Keratinocyte (primary cell): Measurements from ENCODE around the gene RALGAPA2. TPM values are rescaled to one million over a fixed set of nuclear protein-coding genes. Genes with fewer than 3 reads are reported as not detected.

Experiments used
- DNase-seq: peaks from one replicate; pipeline ENCODE4 v3.0.0-alpha.2; 2011; ENCODE audit warnings: low read depth, missing footprints, low spot score
- FAIRE-seq: peaks from 2 replicates; lab custom pipeline; 2011; peaks lifted over from hg19 to GRCh38; lab: Jason Lieb, UNC
- H2AFZ ChIP-seq: 2 replicates; pipeline ENCODE4 v1.6.0; 2012; ENCODE audit warnings: low read length, control low read depth, inconsistent platforms; ENCODE audit not compliant: control insufficient read depth
- H3K27ac ChIP-seq: 2 replicates; pipeline ENCODE4 v1.5.1; 2011; ENCODE audit warnings: low read length; ENCODE audit not compliant: control insufficient read depth, insufficient read depth
- H3K27me3 ChIP-seq: 3 replicates; pipeline ENCODE4 v1.6.0; 2011; ENCODE audit warnings: low read length; ENCODE audit not compliant: control insufficient read depth, insufficient read depth; ENCODE audit errors: extremely low read depth
- H3K36me3 ChIP-seq, 2 experiments: 2 replicates in 1 of 2; 3 replicates in 1 of 2; pipeline ENCODE4 v1.5.1; 2011; ENCODE audit warnings: low read length in 2 of 2, mild to moderate bottlenecking in 1 of 2; ENCODE audit not compliant: control insufficient read depth in 2 of 2, insufficient read depth in 2 of 2; ENCODE audit errors: extremely low read depth in 1 of 2
- H3K4me1 ChIP-seq: 3 replicates; pipeline ENCODE4 v1.5.1; 2011; ENCODE audit warnings: low read length; ENCODE audit not compliant: control insufficient read depth, insufficient read depth; ENCODE audit errors: extremely low read depth
- H3K4me2 ChIP-seq: 3 replicates; pipeline ENCODE4 v1.6.0; 2011; ENCODE audit warnings: low read depth, low read length; ENCODE audit not compliant: control insufficient read depth, insufficient read depth; ENCODE audit errors: extremely low read depth
- H3K4me3 ChIP-seq, 3 experiments: fragments of 200-600 bp in 1 of 3; sonication (generic) in 1 of 3; 2 replicates in 2 of 3; 3 replicates in 1 of 3; pipeline ENCODE4 v1.5.1; 2011 to 2016; ENCODE audit warnings: low read length in 3 of 3, mild to moderate bottlenecking in 3 of 3, control low read depth in 2 of 3, inconsistent platforms in 1 of 3, low read depth in 1 of 3, mixed read lengths in 1 of 3, mixed run types in 1 of 3, moderate library complexity in 1 of 3; ENCODE audit not compliant: control insufficient read depth in 2 of 3, insufficient read depth in 2 of 3; ENCODE audit errors: extremely low read depth in 1 of 3
- H3K79me2 ChIP-seq: 2 replicates; pipeline ENCODE4 v1.6.0; 2012; ENCODE audit warnings: low read length; ENCODE audit not compliant: control insufficient read depth, insufficient read depth
- H3K9ac ChIP-seq: 3 replicates; pipeline ENCODE4 v1.6.0; 2011; ENCODE audit warnings: low read length; ENCODE audit not compliant: control insufficient read depth, insufficient read depth; ENCODE audit errors: extremely low read depth
- H3K9me1 ChIP-seq: 3 replicates; pipeline ENCODE4 v1.6.0; 2011; ENCODE audit warnings: low read length; ENCODE audit not compliant: control insufficient read depth, insufficient read depth; ENCODE audit errors: extremely low read depth
- H3K9me3 ChIP-seq: 2 replicates; pipeline ENCODE4 v1.5.1; 2012; ENCODE audit warnings: low read depth, low read length; ENCODE audit not compliant: control insufficient read depth
- H4K20me1 ChIP-seq: 3 replicates; pipeline ENCODE4 v1.6.0; 2011; ENCODE audit warnings: low read length; ENCODE audit not compliant: control insufficient read depth, insufficient read depth; ENCODE audit errors: extremely low read depth
- CTCF ChIP-seq, 3 experiments: IDR thresholded peaks in 1 of 3; conservative IDR thresholded peaks in 1 of 3; optimal IDR thresholded peaks in 1 of 3; 2 replicates in 2 of 3; 3 replicates in 1 of 3; pipeline versions ENCODE3 to v1.5.1; 2011; ENCODE audit warnings: low read length in 3 of 3, mild to moderate bottlenecking in 3 of 3, moderate library complexity in 2 of 3, control low read depth in 1 of 3, inconsistent platforms in 1 of 3; ENCODE audit not compliant: insufficient read depth in 2 of 3; ENCODE audit errors: extremely low read depth in 1 of 3
- EZH2 ChIP-seq: IDR thresholded peaks from one replicate; pipeline ENCODE4 v1.6.1; 2012; ENCODE audit warnings: inconsistent platforms, mild to moderate bottlenecking, low read length, moderate library complexity
- dilution Hi-C: fragments of 300-500 bp; cut with MboI; formaldehyde crosslinking; loops from one replicate; pipeline ENCODE4 v1.7.0; 2020; ENCODE audit warnings: low sequenced_read_pairs; ENCODE audit not compliant: extremely low pct_ligation_motif_present
- polyA plus RNA-seq, 5 experiments: library from polyadenylated mRNA; depleted of rRNA in 3 of 5; stranded (reverse) in 3 of 5; stranded (forward) in 1 of 5; unstranded in 1 of 5; fragments of >200 nt; gene quantifications; 1 replicate in 1 of 5; 2 replicates in 3 of 5; 3 replicates in 1 of 5; pipeline versions ENCODE4 v1.2.1 to v1.2.3, GENCODE V29; 2011 to 2012; ENCODE audit warnings: missing spikeins in 2 of 5, low read depth in 1 of 5, low replicate concordance in 1 of 5

Gene RALGAPA2
- polyA plus RNA-seq, 1 donor (not counting 4 experiments of a cell fraction or from before 2014, with no cell fraction given): 3.2 TPM

DNA sequence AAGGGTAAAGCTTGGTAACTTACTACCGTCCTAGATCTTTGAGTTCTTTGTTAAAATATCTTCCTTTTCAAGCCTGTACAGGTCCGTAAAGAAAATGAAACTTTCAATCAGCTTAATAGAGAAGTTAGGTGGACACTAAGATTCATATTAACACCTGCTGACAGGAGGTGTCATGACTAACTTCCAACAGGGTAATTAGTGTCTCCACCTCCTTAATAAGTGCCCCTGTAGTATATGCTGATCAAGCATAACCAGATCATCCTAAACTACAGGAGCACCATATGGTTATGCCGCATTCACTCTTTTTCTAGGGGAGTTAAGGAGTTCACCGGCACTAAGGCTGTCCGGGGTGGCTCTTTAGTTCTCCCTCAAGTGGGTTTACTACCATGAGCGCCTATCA lies 23.9 kb upstream of the RALGAPA2 start:
- H3K79me2 ChIP-seq: no peaks in the 10 kb centered on the region
- H3K36me3 ChIP-seq: no peaks in the 10 kb centered on the region
- H3K4me3 ChIP-seq: no peak overlapping the region
- H3K4me2 ChIP-seq: no peak overlapping the region
- TF ChIP-seq EZH2 (no peak), CTCF (optimal IDR thresholded peaks at IDR 0.05 in 1 of 3, IDR thresholded peaks at IDR 0.05 in 1 of 3, conservative IDR thresholded peaks at IDR 0.05 in 1 of 3; ENCODE audit: extremely low read depth in 1 of 3, insufficient read depth in 2 of 3, low read length in 3 of 3) (no peak)
- H4K20me1 ChIP-seq: no peaks in the 10 kb centered on the region
- no peaks in the 10 kb centered on the region for H3K4me1 ChIP-seq
- H3K9me3 ChIP-seq: no peaks in the 10 kb centered on the region
- H3K27ac ChIP-seq: no peak overlapping the region
- H3K9me1 ChIP-seq: no peaks in the 10 kb centered on the region
- dilution Hi-C loops: no loop called here
- FAIRE-seq (no peak), DNase-seq (no peak)
- no peak overlapping the region for H2AFZ ChIP-seq
- no peak overlapping the region for H3K9ac ChIP-seq
- H3K27me3 ChIP-seq: no peaks in the 10 kb centered on the region

- Histone ChIP-seq H3K4me1 (no peaks in the 10 kb centered on the region), H3K36me3 (no peaks in the 10 kb centered on the region), H3K79me2 (no peaks in the 10 kb centered on the region), H3K4me3 (no peak overlapping the region), H3K27me3 (no peaks in the 10 kb centered on the region), H3K9ac (no peak overlapping the region), H3K4me2 (no peak overlapping the region), H3K27ac (no peak overlapping the region), H3K9me1 (no peaks in the 10 kb centered on the region), H2AFZ (no peak overlapping the region), H4K20me1 (no peaks in the 10 kb centered on the region), H3K9me3 (no peaks in the 10 kb centered on the region)
- TF ChIP-seq EZH2: no peak
- TF ChIP-seq CTCF (optimal IDR thresholded peaks at IDR 0.05 in 1 of 3, IDR thresholded peaks at IDR 0.05 in 1 of 3, conservative IDR thresholded peaks at IDR 0.05 in 1 of 3; ENCODE audit: extremely low read depth in 1 of 3, insufficient read depth in 2 of 3, low read length in 3 of 3): no peak
- dilution Hi-C loops: no loop called here
- FAIRE-seq (no peak), DNase-seq (no peak)
Measured at GRCh38 chr20:20734475-20734948, 22.1 kb upstream of the RALGAPA2 start.
